ENCODE results near the gene IGFBP5.

IGFBP5 gene

GRCh38 chr2:216695401-216695821 lies at the start of gene IGFBP5:
Gene IGFBP5 (minus strand): TSS chr2:216695549. CDS start chr2:216694775, 774 bp downstream.
- DNase-seq = no peak

DNA sequence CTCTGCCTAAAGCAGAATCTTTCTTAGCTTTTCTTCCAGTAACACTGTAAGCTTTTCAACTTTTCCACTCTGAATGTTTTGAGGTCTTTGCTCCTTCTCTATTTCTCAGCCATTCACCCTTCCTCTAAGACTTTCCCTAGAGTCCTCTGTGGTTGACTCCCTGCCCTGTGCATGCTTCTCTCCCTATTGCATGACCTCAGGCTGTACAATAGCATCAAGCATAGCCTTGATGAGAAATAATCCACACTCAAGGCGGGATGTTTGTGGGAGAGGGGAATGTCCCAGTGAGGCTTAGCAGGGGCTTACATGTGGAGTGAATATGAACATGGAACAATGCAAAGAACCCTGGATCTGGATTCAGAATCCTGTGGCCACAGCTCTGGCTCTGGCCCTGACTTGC lies 48.4 kb upstream of the IGFBP5 start:
- no peak for DNase-seq

GRCh38 chr2:216742411-216742810 lies 47.1 kb upstream of the IGFBP5 start:
- DNase-seq = no peak

DNA sequence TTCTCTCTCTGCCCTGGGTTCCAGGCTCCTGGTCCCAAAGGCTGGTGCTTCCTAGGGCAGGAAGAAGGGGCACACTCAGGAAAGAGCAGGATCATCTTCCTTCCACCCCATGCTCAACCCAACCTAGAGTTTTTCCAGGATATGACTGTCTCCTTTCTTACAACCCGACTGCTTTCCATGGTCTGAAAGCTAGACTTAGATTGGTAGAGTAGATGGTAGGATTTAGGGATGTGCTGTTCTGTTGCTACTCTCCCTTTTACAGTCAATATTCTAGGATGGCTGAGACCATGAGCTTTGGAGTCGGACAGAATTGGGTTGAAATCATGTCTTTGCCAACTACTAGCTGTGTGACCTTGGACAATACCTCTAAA lies 45.9 kb upstream of the IGFBP5 start:
- DNase-seq = no peak

- no peak for DNase-seq
Measured at GRCh38 chr2:216740557-216741222, 45.3 kb upstream of the IGFBP5 start.

DNA sequence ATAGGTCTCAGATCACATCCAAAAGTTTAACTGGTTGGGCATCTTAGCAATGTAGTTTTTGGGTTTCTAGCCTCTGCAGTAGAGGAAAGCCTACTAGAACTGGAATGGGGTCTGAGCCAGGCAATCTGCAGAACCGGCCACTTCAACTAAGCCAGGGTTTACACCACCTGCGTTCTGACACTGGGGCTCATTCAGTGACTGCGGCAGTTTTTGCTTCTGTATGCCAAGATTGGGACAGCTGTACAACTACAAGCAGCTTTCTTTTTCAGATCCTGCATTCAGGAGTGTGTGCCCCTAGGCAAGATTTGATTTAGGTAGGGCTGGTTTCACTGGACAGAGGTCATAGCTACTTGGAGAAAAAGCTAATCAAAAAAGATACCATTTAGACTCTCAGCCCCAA lies 43.7 kb upstream of the IGFBP5 start:
- DNase-seq = no peak

DNA sequence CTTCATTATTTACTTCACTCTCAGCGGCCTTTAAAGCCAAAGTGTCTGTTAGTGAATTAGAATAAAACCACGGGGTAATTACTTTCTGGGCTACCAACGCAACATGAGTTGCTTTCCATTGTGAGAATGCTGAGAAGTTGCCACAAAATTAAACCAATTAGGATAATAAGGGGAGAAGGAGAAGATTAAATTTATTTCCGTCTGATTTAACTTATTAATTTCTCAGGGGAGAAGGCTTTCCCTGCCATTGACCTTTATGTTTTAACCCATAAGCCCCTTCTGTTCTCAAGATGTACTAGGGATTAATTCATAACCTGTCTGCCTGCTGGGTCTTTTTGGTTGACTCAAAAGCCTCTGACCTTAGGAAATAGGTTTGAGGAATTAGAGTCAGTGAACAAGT lies 42.3 kb upstream of the IGFBP5 start:
- DNase-seq = no peak

DNA sequence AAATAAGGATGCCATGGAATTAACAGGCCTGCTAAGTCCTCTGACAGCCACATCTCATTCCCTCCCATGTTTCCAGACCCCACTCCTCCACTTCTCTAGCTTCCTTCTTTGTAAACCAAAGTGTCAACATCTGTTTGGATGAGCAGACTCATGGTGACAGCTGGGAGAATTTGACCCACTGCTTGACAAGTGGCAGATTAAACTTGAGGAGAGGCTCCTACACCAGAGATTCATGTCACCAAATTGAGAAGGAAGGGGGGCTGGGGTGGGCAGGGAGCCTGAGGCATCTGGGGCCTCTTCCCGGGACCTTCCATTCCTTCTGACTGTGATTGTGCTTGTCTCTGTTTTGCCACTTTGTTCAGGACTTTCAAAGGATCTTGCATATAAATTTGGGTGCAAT lies 41.0 kb upstream of the IGFBP5 start:
- DNase-seq = no peak

DNA sequence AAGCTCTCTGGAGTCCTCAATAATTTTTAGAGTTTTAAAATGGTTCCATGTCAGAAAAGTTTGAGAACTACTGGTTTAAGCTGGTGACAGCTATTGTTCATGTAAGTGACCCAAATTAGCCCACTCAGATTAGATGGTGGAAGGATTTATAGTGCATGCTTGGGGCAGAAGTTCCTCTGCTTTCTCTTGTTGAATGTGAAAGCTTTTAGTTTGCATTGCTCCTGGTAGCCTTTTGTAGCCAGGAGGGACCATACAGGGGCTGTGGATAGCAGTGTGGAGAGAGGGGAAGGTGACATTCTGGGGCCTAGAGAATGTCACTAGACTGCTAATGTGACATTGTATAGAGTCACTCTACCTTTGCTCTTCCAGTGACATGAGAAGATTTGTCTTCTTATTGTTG lies 40.3 kb upstream of the IGFBP5 start:
- no peak for DNase-seq

DNA sequence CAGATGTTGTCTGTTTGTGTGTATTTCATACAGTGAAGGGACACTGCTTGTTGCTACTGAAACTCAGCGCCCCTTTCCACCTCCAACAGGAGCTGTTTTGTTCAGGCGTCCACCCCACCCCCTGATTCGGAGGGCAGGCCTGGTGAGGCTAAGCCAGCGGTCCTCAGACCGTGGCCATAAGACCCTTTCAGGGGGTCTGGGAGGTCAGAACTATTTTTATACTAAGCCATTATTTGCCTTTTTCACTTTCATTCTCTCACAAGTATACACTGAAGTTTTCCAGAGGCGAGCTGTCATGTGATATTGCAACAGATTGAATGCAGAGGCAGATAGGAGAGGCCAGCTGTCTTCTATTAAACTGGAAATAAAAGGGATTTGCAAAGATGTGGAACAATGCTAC lies 39.7 kb upstream of the IGFBP5 start:
- DNase-seq = no peak

DNA sequence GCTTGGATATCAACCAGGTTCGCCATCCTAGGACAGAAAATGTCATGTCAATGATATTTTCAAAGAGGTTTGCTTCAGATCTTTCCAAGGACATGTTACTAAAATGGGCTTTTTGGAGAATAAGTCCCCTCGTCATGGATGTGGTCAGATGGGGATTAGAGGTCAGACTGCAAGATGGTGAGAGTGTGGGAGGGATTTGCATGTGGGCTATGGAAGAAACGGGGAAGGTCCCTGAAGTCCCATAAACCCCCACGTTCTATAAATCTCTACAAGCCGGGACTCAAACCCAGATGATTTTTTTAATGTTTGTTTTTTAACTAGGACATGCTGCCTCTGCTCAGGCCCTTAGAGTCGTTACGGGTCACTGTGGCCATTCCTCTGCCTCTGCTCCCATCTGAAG lies 37.7 kb upstream of the IGFBP5 start:
- DNase-seq = no peak

DNA sequence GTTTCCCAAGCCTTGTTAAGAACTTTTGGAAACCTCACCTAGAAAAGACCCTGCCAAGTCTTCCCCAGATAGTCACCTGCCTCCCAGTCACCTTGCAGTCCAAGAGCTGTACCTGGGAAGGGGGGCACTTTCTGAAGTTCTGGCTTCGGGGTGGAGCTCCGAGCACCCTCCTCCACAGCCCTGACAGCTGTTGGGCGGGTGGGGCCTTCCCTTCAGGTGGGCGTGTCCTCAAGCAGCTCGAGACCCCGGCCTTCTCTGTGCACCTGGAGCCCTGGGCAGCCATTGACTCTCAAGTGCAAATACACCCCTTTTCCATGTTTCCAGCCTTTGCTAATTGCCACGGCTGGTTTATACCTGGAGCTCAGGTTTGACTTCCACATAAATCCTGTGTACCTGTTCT lies 37.0 kb upstream of the IGFBP5 start:
- no peak for DNase-seq

GRCh38 chr2:216731465-216731864 lies 36.1 kb upstream of the IGFBP5 start:
- no peak for DNase-seq

DNA sequence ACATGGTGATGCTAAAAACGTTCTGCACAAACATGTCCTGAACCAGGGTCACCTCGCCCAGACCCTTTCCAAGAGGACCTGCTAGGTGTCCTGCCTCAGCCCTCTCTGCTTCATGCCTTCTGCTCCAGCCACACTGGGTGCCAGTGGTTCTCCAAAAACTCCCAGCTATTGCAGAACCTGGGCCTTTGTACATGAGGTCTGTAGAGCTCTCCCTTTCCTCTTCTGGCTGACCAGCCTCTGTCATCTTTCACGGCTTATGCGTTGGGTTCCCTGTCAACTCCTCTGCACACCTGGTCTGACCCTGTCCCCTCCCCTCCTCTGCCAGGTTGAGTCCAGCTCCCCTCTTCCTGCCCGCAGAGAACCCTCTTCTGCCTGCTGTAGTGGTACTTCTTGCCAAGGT lies 35.5 kb upstream of the IGFBP5 start:
- no peak for DNase-seq

DNA sequence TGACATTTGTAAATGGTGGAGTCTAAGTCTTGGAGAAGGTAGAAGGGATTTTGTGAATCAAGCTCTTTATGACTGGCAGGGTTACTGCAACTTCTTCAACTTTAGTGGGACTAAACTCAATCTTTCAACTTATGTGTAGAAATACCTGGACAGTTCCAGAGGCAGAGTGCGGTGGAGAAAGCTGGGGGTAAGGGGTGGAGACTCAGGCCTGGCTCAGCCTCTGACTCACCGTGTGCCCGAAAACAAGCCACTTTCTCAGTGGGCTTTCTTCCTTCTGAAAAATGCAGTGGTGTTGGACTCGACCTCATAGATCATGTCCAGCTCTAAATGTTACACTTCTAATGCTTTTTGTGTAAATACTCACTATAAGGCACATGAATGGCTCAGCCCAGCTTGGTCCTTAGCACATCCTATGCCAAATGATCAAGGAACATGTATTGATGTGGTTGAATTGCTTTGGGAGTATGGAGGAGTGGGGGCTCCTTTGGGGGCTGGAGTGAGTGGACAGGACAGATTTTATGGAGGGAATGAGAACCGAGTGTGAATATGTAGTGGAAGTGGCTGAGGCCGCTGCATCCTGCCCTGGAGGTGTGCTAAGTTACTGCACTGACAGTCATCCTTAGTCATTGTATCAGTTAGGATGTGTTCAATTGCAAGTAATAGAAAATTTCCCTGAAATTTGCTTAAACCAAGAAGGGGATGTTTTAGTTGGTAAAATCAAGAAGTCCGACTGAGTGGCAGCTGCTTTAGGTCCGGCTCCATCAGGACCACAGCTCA lies 32.2 kb upstream of the IGFBP5 start:
- no peak for DNase-seq

GRCh38 chr2:216724190-216724589 lies 28.8 kb upstream of the IGFBP5 start:
- DNase-seq = no peak

- DNase-seq = no peak
Measured at GRCh38 chr2:216721141-216721540, 25.8 kb upstream of the IGFBP5 start.

DNA sequence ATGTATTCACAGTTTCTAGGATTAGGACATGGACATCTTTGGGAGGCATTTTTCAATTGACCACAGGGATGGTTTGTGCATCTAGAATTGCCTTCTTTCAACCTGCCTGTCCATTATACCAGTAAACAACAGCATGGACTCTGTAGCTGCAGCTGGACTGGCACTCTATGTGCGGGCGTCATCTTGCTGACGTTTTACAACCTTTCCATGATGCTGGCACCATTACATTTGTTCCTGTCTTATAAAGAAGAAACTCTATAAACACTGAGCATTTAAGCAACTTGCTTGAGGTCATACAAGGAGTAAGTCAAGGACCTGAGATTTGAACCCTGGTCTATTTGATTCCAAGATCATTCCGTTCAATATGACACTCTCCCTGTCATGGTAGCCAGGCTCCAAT lies 25.4 kb upstream of the IGFBP5 start:
- DNase-seq = no peak

DNA sequence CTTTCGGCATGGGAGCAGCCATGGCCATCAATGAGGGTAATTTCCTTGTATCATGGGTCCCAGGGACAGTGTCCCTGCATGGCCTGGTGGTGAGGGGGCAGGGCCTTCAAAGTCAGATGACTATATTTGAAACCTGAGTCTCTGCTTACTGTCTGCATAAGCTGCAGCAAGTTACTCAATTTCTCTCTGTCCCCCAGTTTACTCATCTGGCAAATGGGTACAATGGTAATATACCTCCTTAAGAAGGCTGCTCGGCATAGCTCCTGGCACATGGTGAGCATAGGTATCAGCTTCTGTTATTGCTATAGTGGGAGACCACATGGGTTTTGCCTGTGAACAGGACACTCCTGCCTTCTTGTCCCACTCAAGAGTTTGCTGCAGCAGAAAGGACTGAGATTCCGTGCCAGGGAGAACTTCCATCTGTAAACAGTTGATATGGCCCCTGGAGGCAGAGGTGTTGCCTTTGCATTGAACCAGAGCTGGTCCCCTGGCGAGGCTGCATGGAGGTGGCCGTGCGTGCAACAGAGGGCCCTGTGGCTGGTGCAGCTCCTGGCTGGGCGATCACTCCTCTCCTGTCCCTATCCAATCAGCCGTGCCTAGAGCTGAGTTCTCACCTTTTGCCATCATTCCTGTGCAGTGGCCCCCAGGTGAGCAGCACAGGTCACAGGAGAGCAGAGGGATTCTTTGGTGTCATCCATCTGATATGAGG lies 22.7 kb upstream of the IGFBP5 start:
- DNase-seq = no peak

GRCh38 chr2:216717491-216717901 lies 22.1 kb upstream of the IGFBP5 start:
- DNase-seq = no peak

- no peak for DNase-seq
Measured at GRCh38 chr2:216716109-216716508, 20.8 kb upstream of the IGFBP5 start.

DNA sequence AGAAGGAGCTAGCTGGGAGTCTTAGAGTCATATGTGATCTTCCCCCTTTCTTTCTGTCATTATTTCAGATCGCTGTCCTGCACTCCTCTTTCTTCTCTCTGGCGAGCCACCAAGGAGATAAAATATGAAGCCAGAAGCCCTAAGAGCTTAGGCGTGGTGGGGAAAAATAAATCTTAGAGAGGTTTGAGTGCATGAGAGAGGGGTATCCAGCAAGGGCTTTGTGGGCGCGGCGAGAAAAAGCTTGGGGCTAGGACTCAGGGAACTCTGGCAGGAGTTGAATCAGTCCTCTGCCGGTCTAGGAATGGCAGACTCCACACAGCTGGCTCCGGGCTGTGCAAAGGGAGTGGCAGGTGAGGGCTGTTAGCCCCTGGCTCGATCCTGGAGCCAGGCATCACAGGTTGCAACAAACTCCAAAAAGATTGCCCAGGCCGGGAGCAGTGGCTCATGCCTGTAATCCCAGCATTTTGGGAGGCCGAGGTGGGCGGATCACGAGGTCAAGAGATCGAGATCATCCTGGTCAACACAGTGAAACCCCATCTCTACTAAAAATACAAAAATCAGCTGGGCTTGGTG lies 20.1 kb upstream of the IGFBP5 start:
- DNase-seq = no peak

DNA sequence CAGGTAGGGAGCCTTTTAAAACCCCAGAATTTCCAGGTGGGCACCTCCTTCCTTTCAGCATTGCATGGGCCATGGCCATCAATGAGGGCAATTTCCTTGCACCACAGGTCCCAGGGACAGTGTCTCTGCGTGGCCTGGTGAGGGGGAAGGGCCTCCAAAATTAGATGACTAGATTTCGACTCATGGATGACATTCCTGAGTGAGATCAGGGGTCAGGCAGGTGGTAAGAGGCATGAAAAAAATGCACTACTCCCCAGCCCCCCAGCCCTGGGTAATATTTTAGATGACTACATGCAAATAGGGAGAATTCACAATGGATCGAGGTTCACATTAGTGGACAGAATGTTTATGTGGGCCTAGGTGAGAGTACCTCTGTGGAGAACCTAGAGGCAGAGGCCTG lies 19.0 kb upstream of the IGFBP5 start:
- DNase-seq = no peak
